PC-9 (cell line): ENCODE data around the gene GIMAP8. TPM values are rescaled to one million over a fixed set of nuclear protein-coding genes. Genes with fewer than 3 reads are reported as not detected.

Experiments
- BruUV-seq: library from RNA; stranded (reverse); fragments of 400-500 nt; replicated peaks from 2 replicates; lab custom pipeline; 2021; lab: Mats Ljungman, UMichigan
- CTCF ChIA-PET: fragments of 300-600 bp; sonication (Branson Sonifier 250); formaldehyde crosslinking; loops from one replicate; lab custom pipeline; 2022; ENCODE audit warnings: antibody characterized with exemption; lab: Charles Lee
- POLR2A ChIA-PET: fragments of 300-600 bp; sonication (Branson Sonifier 250); formaldehyde crosslinking; loops from one replicate; lab custom pipeline; 2022; ENCODE audit warnings: antibody characterized with exemption; ENCODE audit not compliant: unreplicated experiment; lab: Charles Lee
- DNase-seq, 2 experiments: peaks; one replicate each; pipeline versions ENCODE4 v3.0.0 to v3.0.0-alpha.2; 2015 to 2022; ENCODE audit warnings: mixed read lengths in 1 of 2
- H2AFZ ChIP-seq: fragments of 200-600 bp; sonication (generic); 2 replicates; pipeline ENCODE4 v1.8.1; 2017; ENCODE audit warnings: antibody characterized with exemption
- H3F3A ChIP-seq: fragments of 200-600 bp; sonication (generic); 2 replicates; pipeline ENCODE4 v1.8.1; 2017; ENCODE audit warnings: antibody characterized with exemption, mild to moderate bottlenecking, low read depth; ENCODE audit not compliant: insufficient read depth
- H3K27ac ChIP-seq: fragments of 200-600 bp; sonication (generic); 2 replicates; pipeline ENCODE4 v1.6.1; 2016; ENCODE audit warnings: mixed run types
- H3K27me3 ChIP-seq: fragments of 200-600 bp; sonication (generic); 2 replicates; pipeline ENCODE4 v1.6.1; 2016; ENCODE audit warnings: low read depth, mixed run types; ENCODE audit not compliant: insufficient read depth
- H3K36me3 ChIP-seq: fragments of 200-600 bp; sonication (generic); 2 replicates; pipeline ENCODE4 v1.6.1; 2016; ENCODE audit warnings: low read depth, mixed run types
- H3K4me1 ChIP-seq: fragments of 200-600 bp; sonication (generic); replicated peaks from 2 replicates; pipeline ENCODE4 v1.6.1; 2016; ENCODE audit warnings: mixed run types; ENCODE audit not compliant: insufficient read depth
- H3K4me2 ChIP-seq: fragments of 200-600 bp; sonication (generic); 2 replicates; pipeline ENCODE4 v1.6.1; 2017; ENCODE audit warnings: mixed run types
- H3K4me3 ChIP-seq: fragments of 200-600 bp; sonication (generic); 2 replicates; pipeline ENCODE4 v1.6.1; 2016; ENCODE audit warnings: mixed run types
- H3K79me2 ChIP-seq: fragments of 200-600 bp; sonication (generic); 2 replicates; pipeline ENCODE4 v1.6.1; 2017; ENCODE audit warnings: low read depth, mixed run types
- H3K9me2 ChIP-seq: fragments of 200-600 bp; sonication (generic); 2 replicates; pipeline ENCODE4 v1.8.1; 2017; ENCODE audit warnings: mild to moderate bottlenecking; ENCODE audit not compliant: insufficient read depth
- H3K9me3 ChIP-seq: fragments of 200-600 bp; sonication (generic); 2 replicates; pipeline ENCODE4 v1.8.1; 2016; ENCODE audit warnings: low read depth; ENCODE audit not compliant: insufficient read depth
- H4K20me1 ChIP-seq: fragments of 200-600 bp; sonication (generic); 2 replicates; pipeline ENCODE4 v1.8.1; 2017; ENCODE audit not compliant: insufficient read depth
- CTCF ChIP-seq: fragments of 200-600 bp; sonication (generic); conservative IDR thresholded peaks from 2 replicates; pipeline ENCODE4 v1.6.1; 2017; ENCODE audit warnings: mixed run types, antibody characterized with exemption, mild to moderate bottlenecking, moderate library complexity
- EZH2 ChIP-seq: fragments of 200-600 bp; sonication (generic); IDR thresholded peaks from 2 replicates; pipeline ENCODE4 v1.8.0; 2017; ENCODE audit warnings: antibody characterized with exemption, low read depth
- intact Hi-C: fragments of 100-400 bp; cut with micrococcal nuclease; formaldehyde crosslinking; loops from one replicate; pipeline ENCODE4 v1.10.0; 2022; ENCODE audit not compliant: unreplicated experiment
- total RNA-seq: library from RNA; stranded (reverse); gene quantifications from 2 replicates; pipeline ENCODE4 v1.2.3, GENCODE V29; 2021

The GIMAP8 gene
- total RNA-seq, 1 experiment from 2014 or later = not detected

- ChIA-PET CTCF (interaction anchor here (0.6 kb wide), 2 partner anchors 436 to 606 kb away, joined by 3 read pairs; no protein-coding TSS in a partner anchor), POLR2A (no interaction called here)
- Histone ChIP-seq H3K4me2 (no peak overlapping the region), H3K36me3 (no peaks in the 10 kb centered on the region), H3F3A (no peaks in the 10 kb centered on the region), H3K9me3 (no peaks in the 10 kb centered on the region), H3K4me3 (no peak overlapping the region), H3K9me2 (no peaks in the 10 kb centered on the region), H4K20me1 (no peaks in the 10 kb centered on the region), H2AFZ (no peak overlapping the region), H3K27me3 (peaks cover 80% of the 10 kb centered on the region), H3K27ac (no peak overlapping the region), H3K4me1 (no peaks in the 10 kb centered on the region), H3K79me2 (no peaks in the 10 kb centered on the region)
- intact Hi-C loops = loop anchor here (5.0 to 10.0 kb wide), 4 partner anchors 309 to 856 kb away; no protein-coding TSS in a partner anchor
- peak in 1 of 2 experiments; percentile 73 for DNase-seq
- BruUV-seq = no TSS peak
- TF ChIP-seq CTCF (peak; percentile 95), EZH2 (no peak)
Measured at GRCh38 chr7:150448789-150449147, 1.7 kb upstream of the GIMAP8 start.

- H3K4me1 ChIP-seq = no peaks in the 10 kb centered on the region
- no peak overlapping the region for H3K4me3 ChIP-seq
- TF ChIP-seq EZH2 = no peak
- no peak for TF ChIP-seq CTCF
- no peaks in the 10 kb centered on the region for H3F3A ChIP-seq
- H3K27ac ChIP-seq = no peak overlapping the region
- no peaks in the 10 kb centered on the region for H3K79me2 ChIP-seq
- no peak overlapping the region for H2AFZ ChIP-seq
- ChIA-PET POLR2A (no interaction called here), CTCF (interaction anchor here (0.6 kb wide), 2 partner anchors 437 to 606 kb away, joined by 3 read pairs; no protein-coding TSS in a partner anchor)
- DNase-seq = no peak
- peaks cover 80% of the 10 kb centered on the region for H3K27me3 ChIP-seq
- no peak overlapping the region for H3K4me2 ChIP-seq
- H3K9me3 ChIP-seq = no peaks in the 10 kb centered on the region
- H4K20me1 ChIP-seq = no peaks in the 10 kb centered on the region
- intact Hi-C loops = loop anchor here (5.0 to 10.0 kb wide), 4 partner anchors 308 to 855 kb away; no protein-coding TSS in a partner anchor
- H3K36me3 ChIP-seq = no peaks in the 10 kb centered on the region
- BruUV-seq = no TSS peak
- H3K9me2 ChIP-seq = no peaks in the 10 kb centered on the region
Measured at GRCh38 chr7:150449206-150449952, 1.1 kb upstream of the GIMAP8 start.

- Histone ChIP-seq H3K27me3 (peaks cover 95% of the 10 kb centered on the region), H3K27ac (no peak overlapping the region), H3F3A (no peaks in the 10 kb centered on the region), H3K4me2 (no peak overlapping the region), H3K4me3 (no peak overlapping the region), H4K20me1 (no peaks in the 10 kb centered on the region), H3K9me3 (no peaks in the 10 kb centered on the region), H3K4me1 (no peaks in the 10 kb centered on the region), H3K36me3 (no peaks in the 10 kb centered on the region), H3K79me2 (no peaks in the 10 kb centered on the region), H2AFZ (no peak overlapping the region), H3K9me2 (no peaks in the 10 kb centered on the region)
- CTCF ChIA-PET = no interaction called here
- no peak for DNase-seq
- no peak for TF ChIP-seq EZH2
- TF ChIP-seq CTCF = no peak
- BruUV-seq = no TSS peak
- intact Hi-C loops = no loop called here
- POLR2A ChIA-PET = no interaction called here
Measured at GRCh38 chr7:150451097-150451793, 815 bp downstream of the GIMAP8 start.
